ENCODE measurements around the gene EVPL.

DNA sequence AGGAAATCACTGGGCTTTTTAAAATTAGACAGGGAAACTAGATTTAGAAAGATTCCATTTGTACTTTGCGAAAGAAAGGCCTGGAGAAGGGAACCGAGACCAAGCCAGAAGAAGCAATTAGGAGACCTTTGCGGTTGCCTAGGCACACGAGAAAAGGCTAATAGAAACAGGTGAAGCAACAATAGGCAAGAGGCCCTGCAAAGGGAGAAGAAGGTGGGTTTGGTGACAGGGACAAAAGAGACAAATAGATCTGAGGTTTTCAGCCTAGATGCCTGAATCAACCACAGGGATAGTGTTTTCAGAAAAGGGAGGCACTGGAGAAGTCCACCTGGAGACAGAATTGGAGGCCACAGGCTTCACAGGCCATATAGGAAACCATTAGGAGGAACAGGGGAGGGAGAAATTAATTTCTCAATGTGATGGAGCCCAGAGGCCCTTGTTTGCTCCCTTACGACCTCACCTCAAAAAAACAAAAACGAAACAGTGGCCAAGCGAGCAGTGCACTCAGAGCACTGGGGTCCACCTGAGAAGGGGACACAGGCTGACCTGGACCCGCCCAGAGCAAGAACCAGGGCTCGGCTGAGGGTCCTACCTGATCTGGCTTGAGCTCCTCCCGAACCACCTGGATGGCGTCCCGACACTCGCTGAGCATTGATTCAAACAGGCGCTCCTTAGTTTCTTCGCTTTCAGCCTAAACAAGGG lies 22.9 kb upstream of the EVPL start:
- TF ChIP-seq, protein P1, sequence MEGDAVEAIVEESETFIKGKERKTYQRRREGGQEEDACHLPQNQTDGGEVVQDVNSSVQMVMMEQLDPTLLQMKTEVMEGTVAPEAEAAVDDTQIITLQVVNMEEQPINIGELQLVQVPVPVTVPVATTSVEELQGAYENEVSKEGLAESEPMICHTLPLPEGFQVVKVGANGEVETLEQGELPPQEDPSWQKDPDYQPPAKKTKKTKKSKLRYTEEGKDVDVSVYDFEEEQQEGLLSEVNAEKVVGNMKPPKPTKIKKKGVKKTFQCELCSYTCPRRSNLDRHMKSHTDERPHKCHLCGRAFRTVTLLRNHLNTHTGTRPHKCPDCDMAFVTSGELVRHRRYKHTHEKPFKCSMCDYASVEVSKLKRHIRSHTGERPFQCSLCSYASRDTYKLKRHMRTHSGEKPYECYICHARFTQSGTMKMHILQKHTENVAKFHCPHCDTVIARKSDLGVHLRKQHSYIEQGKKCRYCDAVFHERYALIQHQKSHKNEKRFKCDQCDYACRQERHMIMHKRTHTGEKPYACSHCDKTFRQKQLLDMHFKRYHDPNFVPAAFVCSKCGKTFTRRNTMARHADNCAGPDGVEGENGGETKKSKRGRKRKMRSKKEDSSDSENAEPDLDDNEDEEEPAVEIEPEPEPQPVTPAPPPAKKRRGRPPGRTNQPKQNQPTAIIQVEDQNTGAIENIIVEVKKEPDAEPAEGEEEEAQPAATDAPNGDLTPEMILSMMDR (IDR thresholded peaks at IDR 0.05 in 2 of 3, conservative IDR thresholded peaks at IDR 0.05 in 1 of 3; ENCODE audit: borderline replicate concordance in 1 of 3, insufficient read depth in 1 of 3, low read depth in 2 of 3, low read length in 2 of 3): no peak
- TF ChIP-seq EZH2 (IDR thresholded peaks at IDR 0.05) (no peak), CBX3 (IDR thresholded peaks at IDR 0.05; ENCODE audit: low read depth) (no peak), POLR2AphosphoS5 (IDR thresholded peaks at IDR 0.05; ENCODE audit: low read depth, low read length) (no peak), ELF1 (IDR thresholded peaks at IDR 0.05; ENCODE audit: borderline replicate concordance, low read depth) (no peak), EZH2phosphoT487 (IDR thresholded peaks at IDR 0.05; ENCODE audit: borderline replicate concordance) (no peak), POLR2A (IDR thresholded peaks at IDR 0.05; ENCODE audit: borderline replicate concordance, extremely low read depth, insufficient read depth, insufficient read length) (no peak)
- TF ChIP-seq, protein P2, sequence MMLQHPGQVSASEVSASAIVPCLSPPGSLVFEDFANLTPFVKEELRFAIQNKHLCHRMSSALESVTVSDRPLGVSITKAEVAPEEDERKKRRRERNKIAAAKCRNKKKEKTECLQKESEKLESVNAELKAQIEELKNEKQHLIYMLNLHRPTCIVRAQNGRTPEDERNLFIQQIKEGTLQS (IDR thresholded peaks at IDR 0.05): no peak
- TF ChIP-seq, protein P3, sequence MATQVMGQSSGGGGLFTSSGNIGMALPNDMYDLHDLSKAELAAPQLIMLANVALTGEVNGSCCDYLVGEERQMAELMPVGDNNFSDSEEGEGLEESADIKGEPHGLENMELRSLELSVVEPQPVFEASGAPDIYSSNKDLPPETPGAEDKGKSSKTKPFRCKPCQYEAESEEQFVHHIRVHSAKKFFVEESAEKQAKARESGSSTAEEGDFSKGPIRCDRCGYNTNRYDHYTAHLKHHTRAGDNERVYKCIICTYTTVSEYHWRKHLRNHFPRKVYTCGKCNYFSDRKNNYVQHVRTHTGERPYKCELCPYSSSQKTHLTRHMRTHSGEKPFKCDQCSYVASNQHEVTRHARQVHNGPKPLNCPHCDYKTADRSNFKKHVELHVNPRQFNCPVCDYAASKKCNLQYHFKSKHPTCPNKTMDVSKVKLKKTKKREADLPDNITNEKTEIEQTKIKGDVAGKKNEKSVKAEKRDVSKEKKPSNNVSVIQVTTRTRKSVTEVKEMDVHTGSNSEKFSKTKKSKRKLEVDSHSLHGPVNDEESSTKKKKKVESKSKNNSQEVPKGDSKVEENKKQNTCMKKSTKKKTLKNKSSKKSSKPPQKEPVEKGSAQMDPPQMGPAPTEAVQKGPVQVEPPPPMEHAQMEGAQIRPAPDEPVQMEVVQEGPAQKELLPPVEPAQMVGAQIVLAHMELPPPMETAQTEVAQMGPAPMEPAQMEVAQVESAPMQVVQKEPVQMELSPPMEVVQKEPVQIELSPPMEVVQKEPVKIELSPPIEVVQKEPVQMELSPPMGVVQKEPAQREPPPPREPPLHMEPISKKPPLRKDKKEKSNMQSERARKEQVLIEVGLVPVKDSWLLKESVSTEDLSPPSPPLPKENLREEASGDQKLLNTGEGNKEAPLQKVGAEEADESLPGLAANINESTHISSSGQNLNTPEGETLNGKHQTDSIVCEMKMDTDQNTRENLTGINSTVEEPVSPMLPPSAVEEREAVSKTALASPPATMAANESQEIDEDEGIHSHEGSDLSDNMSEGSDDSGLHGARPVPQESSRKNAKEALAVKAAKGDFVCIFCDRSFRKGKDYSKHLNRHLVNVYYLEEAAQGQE (IDR thresholded peaks at IDR 0.05; ENCODE audit: low read depth): no peak
- TF ChIP-seq, protein P4, sequence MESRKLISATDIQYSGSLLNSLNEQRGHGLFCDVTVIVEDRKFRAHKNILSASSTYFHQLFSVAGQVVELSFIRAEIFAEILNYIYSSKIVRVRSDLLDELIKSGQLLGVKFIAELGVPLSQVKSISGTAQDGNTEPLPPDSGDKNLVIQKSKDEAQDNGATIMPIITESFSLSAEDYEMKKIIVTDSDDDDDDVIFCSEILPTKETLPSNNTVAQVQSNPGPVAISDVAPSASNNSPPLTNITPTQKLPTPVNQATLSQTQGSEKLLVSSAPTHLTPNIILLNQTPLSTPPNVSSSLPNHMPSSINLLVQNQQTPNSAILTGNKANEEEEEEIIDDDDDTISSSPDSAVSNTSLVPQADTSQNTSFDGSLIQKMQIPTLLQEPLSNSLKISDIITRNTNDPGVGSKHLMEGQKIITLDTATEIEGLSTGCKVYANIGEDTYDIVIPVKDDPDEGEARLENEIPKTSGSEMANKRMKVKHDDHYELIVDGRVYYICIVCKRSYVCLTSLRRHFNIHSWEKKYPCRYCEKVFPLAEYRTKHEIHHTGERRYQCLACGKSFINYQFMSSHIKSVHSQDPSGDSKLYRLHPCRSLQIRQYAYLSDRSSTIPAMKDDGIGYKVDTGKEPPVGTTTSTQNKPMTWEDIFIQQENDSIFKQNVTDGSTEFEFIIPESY (IDR thresholded peaks at IDR 0.05; ENCODE audit: extremely low read depth, insufficient replicate concordance, low read length): no peak
